GM19467 (cell line): Measurements from ENCODE around the gene SYNE2.

Experiments
- ATAC-seq: cut with Tn5 transposase; IDR thresholded peaks from one replicate; pipeline ENCODE4 v1.9.1; 2021; ENCODE audit warnings: mild to moderate bottlenecking, moderate library complexity; ENCODE audit not compliant: unreplicated experiment

The SYNE2 gene

GRCh38 chr14:63952053-63952932, 99.5 kb downstream of the SYNE2 start:
- no peak for ATAC-seq

GRCh38 chr14:63952933-63953437, 100.2 kb downstream of the SYNE2 start:
- no peak for ATAC-seq

- no peak for ATAC-seq
Measured at GRCh38 chr14:63956326-63956725, 103.5 kb downstream of the SYNE2 start.

- no peak for ATAC-seq
Measured at GRCh38 chr14:63960926-63961567, 108.2 kb downstream of the SYNE2 start.

GRCh38 chr14:63962906-63963305, 110.1 kb downstream of the SYNE2 start:
- ATAC-seq, result no peak

- ATAC-seq, result no peak
Measured at GRCh38 chr14:63963439-63963838, 110.6 kb downstream of the SYNE2 start.

- no peak for ATAC-seq
Measured at GRCh38 chr14:63964113-63964512, 111.3 kb downstream of the SYNE2 start.

- no peak for ATAC-seq
Measured at GRCh38 chr14:63966407-63966806, 113.6 kb downstream of the SYNE2 start.

- no peak for ATAC-seq
Measured at GRCh38 chr14:63972323-63972932, 119.6 kb downstream of the SYNE2 start.

GRCh38 chr14:63974176-63974575, 121.4 kb downstream of the SYNE2 start:
- no peak for ATAC-seq

GRCh38 chr14:63981569-63981968, 128.8 kb downstream of the SYNE2 start:
- ATAC-seq, result no peak

- no peak for ATAC-seq
Measured at GRCh38 chr14:63982156-63982555, 129.4 kb downstream of the SYNE2 start.

GRCh38 chr14:63982629-63983028, 129.8 kb downstream of the SYNE2 start:
- ATAC-seq, result no peak

- no peak for ATAC-seq
Measured at GRCh38 chr14:63986789-63987533, 134.2 kb downstream of the SYNE2 start.

- no peak for ATAC-seq
Measured at GRCh38 chr14:63988579-63988978, 135.8 kb downstream of the SYNE2 start.

GRCh38 chr14:63991833-63992232, 139.0 kb downstream of the SYNE2 start:
- ATAC-seq, result no peak

- no peak for ATAC-seq
Measured at GRCh38 chr14:63992858-63993257, 140.1 kb downstream of the SYNE2 start.

GRCh38 chr14:63993992-63994391, 141.2 kb downstream of the SYNE2 start:
- ATAC-seq, result no peak

- ATAC-seq, result no peak
Measured at GRCh38 chr14:63995285-63995684, 142.5 kb downstream of the SYNE2 start.

GRCh38 chr14:63996016-63996415, 143.2 kb downstream of the SYNE2 start:
- ATAC-seq, result no peak

GRCh38 chr14:63996625-63997220, 143.9 kb downstream of the SYNE2 start:
- no peak for ATAC-seq
